K562 (cell line): Measurements from ENCODE around the gene PPM1N. TPM values are rescaled to one million over a fixed set of nuclear protein-coding genes. Genes with fewer than 3 reads are reported as not detected.

Source experiments
- CBX2 ChIP-seq: fragments of 200-600 bp; sonication (generic); IDR thresholded peaks from one replicate; pipeline ENCODE4 v1.6.1; 2012; ENCODE audit warnings: mild to moderate bottlenecking, low read length, inconsistent platforms; ENCODE audit not compliant: insufficient read depth, poor library complexity, severe bottlenecking
- CHD4 ChIP-seq: fragments of 200-600 bp; sonication (generic); IDR thresholded peaks from 3 replicates; pipeline ENCODE4 v1.6.1; 2012; ENCODE audit warnings: low read depth, mild to moderate bottlenecking, mixed read lengths, low read length, inconsistent platforms; ENCODE audit not compliant: insufficient read depth, insufficient replicate concordance, poor library complexity, severe bottlenecking
- GATA2 ChIP-seq: sonication (generic); formaldehyde crosslinking; IDR thresholded peaks from 2 replicates; pipeline ENCODE4 v1.4.0; 2020; ENCODE audit warnings: mild to moderate bottlenecking, missing genetic modification reagents
- HNRNPH1 ChIP-seq: fragments of 200-400 bp; formaldehyde crosslinking; optimal IDR thresholded peaks from 2 replicates; pipeline ENCODE3; 2017; ENCODE audit warnings: low read depth, mild to moderate bottlenecking, low read length, moderate library complexity
- KLF13 ChIP-seq: fragments of 450-650 bp; IDR thresholded peaks from 2 replicates; pipeline ENCODE4 v1.6.1; 2016; ENCODE audit warnings: missing genetic modification characterization, low read depth, mild to moderate bottlenecking, missing compliant biosample characterization, moderate library complexity, borderline replicate concordance
- MAFK ChIP-seq: IDR thresholded peaks from 2 replicates; pipeline ENCODE4 v1.6.1; 2011; ENCODE audit warnings: low read length, improper control_type of control experiment
- NR2C1 ChIP-seq, 2 experiments: fragments of 450-650 bp; IDR thresholded peaks; 2 replicates each; pipeline ENCODE4 v1.6.1; 2017; ENCODE audit warnings: mild to moderate bottlenecking in 2 of 2, antibody characterized with exemption in 1 of 2, inconsistent platforms in 1 of 2, missing compliant biosample characterization in 1 of 2, missing genetic modification characterization in 1 of 2
- NR4A1 ChIP-seq, 2 experiments: fragments of 250-450 bp in 1 of 2; fragments of 450-650 bp in 1 of 2; sonication (Bioruptor Pico) in 1 of 2; IDR thresholded peaks; 2 replicates each; pipeline versions ENCODE4 v1.4.0 to v1.6.1; 2016 to 2020; ENCODE audit warnings: mild to moderate bottlenecking in 2 of 2, missing compliant biosample characterization in 1 of 2, missing genetic modification characterization in 1 of 2, moderate library complexity in 1 of 2
- POLR2H ChIP-seq: IDR thresholded peaks from 2 replicates; pipeline ENCODE4 v1.6.1; 2016; ENCODE audit warnings: missing genetic modification characterization, low read depth, mild to moderate bottlenecking, control low read depth, missing compliant biosample characterization, moderate library complexity
- RHOXF2B ChIP-seq: fragments of 250-450 bp; sonication (Bioruptor Pico); conservative IDR thresholded peaks from 2 replicates; pipeline ENCODE4 v1.5.1; 2021
- TAF1 ChIP-seq: IDR thresholded peaks from 2 replicates; pipeline ENCODE4 v1.6.1; 2011; ENCODE audit warnings: mild to moderate bottlenecking, low read length, moderate library complexity; ENCODE audit not compliant: insufficient read depth, control insufficient read depth, severe bottlenecking; ENCODE audit errors: extremely low read depth
- TEAD1 ChIP-seq, 2 experiments: fragments of 450-650 bp in 1 of 2; sonication (generic) in 1 of 2; formaldehyde crosslinking; IDR thresholded peaks; 2 replicates each; pipeline versions ENCODE4 v1.4.0 to v1.8.0; 2020 to 2022; ENCODE audit warnings: mild to moderate bottlenecking in 2 of 2, missing genetic modification reagents in 1 of 2
- TRIM28 ChIP-seq: fragments of 450-650 bp; IDR thresholded peaks from 2 replicates; pipeline ENCODE4 v1.6.1; 2017
- U2AF1 ChIP-seq: fragments of 200-400 bp; formaldehyde crosslinking; optimal IDR thresholded peaks from 2 replicates; pipeline ENCODE3; 2017; ENCODE audit warnings: mild to moderate bottlenecking, low read depth, low read length, moderate library complexity
- ZNF589 ChIP-seq: fragments of 200-800 bp; sonication (Bioruptor generic); IDR thresholded peaks from 2 replicates; pipeline ENCODE4 v1.6.1; 2016; ENCODE audit warnings: low read depth, missing genetic modification characterization, missing compliant biosample characterization
- ZNF830 ChIP-seq: fragments of 250-450 bp; sonication (Bioruptor Pico); IDR thresholded peaks from 2 replicates; pipeline ENCODE4 v1.5.0; 2021; ENCODE audit warnings: mild to moderate bottlenecking
- polyA plus RNA-seq, 8 experiments: library from polyadenylated mRNA; depleted of rRNA in 4 of 8; stranded (reverse) in 5 of 8; unstranded in 3 of 8; fragments of >200 nt; fragmentation: Nextera tagmentation in 2 of 8; fragmentation: Illumina TruSeq in 1 of 8; extraction: Ambion mirVana in 2 of 8; extraction: Trizol in 1 of 8; gene quantifications; 2 replicates each; pipeline versions ENCODE4 v1.2.1 to v1.2.3, GENCODE V29; 2011 to 2014; ENCODE audit warnings: inconsistent platforms in 1 of 8, missing spikeins in 1 of 8
- total RNA-seq, 7 experiments: library from RNA; depleted of rRNA in 6 of 7; stranded (reverse); fragments of >200 nt in 6 of 7; fragmentation: Illumina TruSeq in 2 of 7; extraction: Trizol in 2 of 7; gene quantifications; 2 replicates each; pipeline versions ENCODE4 v1.2.1 to v1.2.3, GENCODE V29; 2011 to 2021; ENCODE audit warnings: low replicate concordance in 1 of 7
- TF ChIP-seq, protein P1 (sequence below): sonication (generic); formaldehyde crosslinking; IDR thresholded peaks from 2 replicates; pipeline ENCODE4 v1.8.0; 2022; ENCODE audit warnings: missing genetic modification reagents, mild to moderate bottlenecking, borderline replicate concordance
- TF ChIP-seq, protein P2 (sequence below), 2 experiments: fragments of 250-450 bp in 1 of 2; fragments of 450-650 bp in 1 of 2; sonication (Bioruptor Pico) in 1 of 2; IDR thresholded peaks; 2 replicates each; pipeline versions ENCODE4 v1.6.1 to v1.8.0; 2016 to 2021; ENCODE audit warnings: mild to moderate bottlenecking in 2 of 2, moderate library complexity in 2 of 2, missing compliant biosample characterization in 1 of 2, missing genetic modification characterization in 1 of 2
- TF ChIP-seq, protein P3 (sequence below): fragments of 250-450 bp; sonication (Bioruptor Pico); IDR thresholded peaks from 2 replicates; pipeline ENCODE4 v1.5.0; 2020; ENCODE audit warnings: mild to moderate bottlenecking
- TF ChIP-seq, protein P4 (sequence below): fragments of 250-450 bp; sonication (Bioruptor Pico); IDR thresholded peaks from 2 replicates; pipeline ENCODE4 v1.5.0; 2021

Gene PPM1N
- total and polyA plus RNA-seq, 9 of the 15 experiments (the other 6 are each of a cell fraction or from before 2014, with no cell fraction given), result 4.5 to 15.6 (median 8.7) TPM

DNA sequence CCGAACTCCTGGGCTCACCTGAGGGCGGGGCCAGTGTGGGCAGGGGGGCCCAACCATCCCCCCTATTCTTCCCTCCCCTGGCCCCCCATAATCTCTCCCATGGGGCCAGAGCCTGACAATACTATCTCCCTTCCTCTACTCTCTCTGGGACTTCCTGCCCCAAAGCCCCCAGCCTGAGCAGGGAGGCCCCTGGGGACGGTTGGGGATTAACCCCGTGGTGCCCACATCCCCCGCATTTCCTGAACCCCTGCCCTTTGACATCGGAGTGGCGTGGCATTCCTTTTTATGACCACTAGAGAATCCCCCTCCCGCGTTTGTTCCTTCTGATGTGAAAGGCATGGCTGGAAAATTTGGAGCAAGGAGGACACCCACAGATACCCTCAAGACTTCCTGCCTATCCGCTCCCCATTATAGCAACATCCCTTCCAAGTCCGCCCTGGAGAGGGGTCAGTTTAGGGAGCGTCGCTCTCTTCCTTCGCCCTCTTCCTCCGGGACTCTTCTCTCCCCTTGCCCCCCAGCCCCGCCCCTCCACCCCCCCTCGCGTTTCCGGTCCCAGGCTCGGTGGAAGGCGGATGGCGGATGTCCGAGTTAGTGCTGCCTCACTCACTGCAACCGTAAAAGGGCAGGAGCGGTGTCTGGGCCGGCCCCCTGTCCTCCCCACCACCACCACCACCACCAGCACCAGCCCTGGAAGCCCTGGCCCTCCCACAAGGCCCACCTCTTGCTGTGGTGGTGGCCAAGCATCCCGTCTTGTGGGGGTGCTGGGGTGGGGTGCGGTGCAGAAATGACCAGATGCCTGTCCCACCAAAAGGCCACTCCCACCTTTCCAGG is 10.8 kb downstream of the PPM1N start (continued):
- peak; percentile 31 for TF ChIP-seq TAF1
- no peak for TF ChIP-seq HNRNPH1
- TF ChIP-seq, protein P1, sequence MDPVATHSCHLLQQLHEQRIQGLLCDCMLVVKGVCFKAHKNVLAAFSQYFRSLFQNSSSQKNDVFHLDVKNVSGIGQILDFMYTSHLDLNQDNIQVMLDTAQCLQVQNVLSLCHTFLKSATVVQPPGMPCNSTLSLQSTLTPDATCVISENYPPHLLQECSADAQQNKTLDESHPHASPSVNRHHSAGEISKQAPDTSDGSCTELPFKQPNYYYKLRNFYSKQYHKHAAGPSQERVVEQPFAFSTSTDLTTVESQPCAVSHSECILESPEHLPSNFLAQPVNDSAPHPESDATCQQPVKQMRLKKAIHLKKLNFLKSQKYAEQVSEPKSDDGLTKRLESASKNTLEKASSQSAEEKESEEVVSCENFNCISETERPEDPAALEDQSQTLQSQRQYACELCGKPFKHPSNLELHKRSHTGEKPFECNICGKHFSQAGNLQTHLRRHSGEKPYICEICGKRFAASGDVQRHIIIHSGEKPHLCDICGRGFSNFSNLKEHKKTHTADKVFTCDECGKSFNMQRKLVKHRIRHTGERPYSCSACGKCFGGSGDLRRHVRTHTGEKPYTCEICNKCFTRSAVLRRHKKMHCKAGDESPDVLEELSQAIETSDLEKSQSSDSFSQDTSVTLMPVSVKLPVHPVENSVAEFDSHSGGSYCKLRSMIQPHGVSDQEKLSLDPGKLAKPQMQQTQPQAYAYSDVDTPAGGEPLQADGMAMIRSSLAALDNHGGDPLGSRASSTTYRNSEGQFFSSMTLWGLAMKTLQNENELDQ (CRISPR knock-in tag), result no peak
- no peak for TF ChIP-seq CBX2
- 0 out of 2 replicates have a peak, but pooled peaks have one; percentile 75 for TF ChIP-seq ZNF830 (CRISPR knock-in tag)
- no peak for TF ChIP-seq NR4A1 (CRISPR knock-in tag; IDR thresholded peaks at IDR 0.05)
- TF ChIP-seq NR4A1 (tag; IDR thresholded peaks at IDR 0.05), result no peak
- TF ChIP-seq RHOXF2B, result no peak
- TF ChIP-seq TEAD1 (CRISPR knock-in tag; IDR thresholded peaks at IDR 0.05), result no peak
- no peak for TF ChIP-seq KLF13 (tag)
- TF ChIP-seq NR2C1 (IDR thresholded peaks at IDR 0.05), result peak; percentile 88
- TF ChIP-seq NR2C1 (tag; IDR thresholded peaks at IDR 0.05), result peak; percentile 84
- TF ChIP-seq, protein P2, sequence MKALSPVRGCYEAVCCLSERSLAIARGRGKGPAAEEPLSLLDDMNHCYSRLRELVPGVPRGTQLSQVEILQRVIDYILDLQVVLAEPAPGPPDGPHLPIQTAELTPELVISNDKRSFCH (CRISPR knock-in tag; IDR thresholded peaks at IDR 0.05), result no peak
- TF ChIP-seq, protein P2 (tag; IDR thresholded peaks at IDR 0.05), result 0 out of 2 replicates have a peak, but pooled peaks have one; percentile 36
- no peak for TF ChIP-seq TRIM28
- TF ChIP-seq MAFK, result no peak
- TF ChIP-seq, protein P3, sequence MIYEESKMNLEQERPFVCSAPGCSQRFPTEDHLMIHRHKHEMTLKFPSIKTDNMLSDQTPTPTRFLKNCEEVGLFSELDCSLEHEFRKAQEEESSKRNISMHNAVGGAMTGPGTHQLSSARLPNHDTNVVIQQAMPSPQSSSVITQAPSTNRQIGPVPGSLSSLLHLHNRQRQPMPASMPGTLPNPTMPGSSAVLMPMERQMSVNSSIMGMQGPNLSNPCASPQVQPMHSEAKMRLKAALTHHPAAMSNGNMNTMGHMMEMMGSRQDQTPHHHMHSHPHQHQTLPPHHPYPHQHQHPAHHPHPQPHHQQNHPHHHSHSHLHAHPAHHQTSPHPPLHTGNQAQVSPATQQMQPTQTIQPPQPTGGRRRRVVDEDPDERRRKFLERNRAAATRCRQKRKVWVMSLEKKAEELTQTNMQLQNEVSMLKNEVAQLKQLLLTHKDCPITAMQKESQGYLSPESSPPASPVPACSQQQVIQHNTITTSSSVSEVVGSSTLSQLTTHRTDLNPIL (CRISPR knock-in tag), result no peak
- TF ChIP-seq U2AF1, result no peak
- peak; percentile 83 for TF ChIP-seq ZNF589 (CRISPR knock-in tag)
- TF ChIP-seq CHD4, result no peak
- peak; percentile 58 for TF ChIP-seq POLR2H (tag)
- no peak for TF ChIP-seq GATA2 (CRISPR knock-in tag)
- TF ChIP-seq, protein P4, sequence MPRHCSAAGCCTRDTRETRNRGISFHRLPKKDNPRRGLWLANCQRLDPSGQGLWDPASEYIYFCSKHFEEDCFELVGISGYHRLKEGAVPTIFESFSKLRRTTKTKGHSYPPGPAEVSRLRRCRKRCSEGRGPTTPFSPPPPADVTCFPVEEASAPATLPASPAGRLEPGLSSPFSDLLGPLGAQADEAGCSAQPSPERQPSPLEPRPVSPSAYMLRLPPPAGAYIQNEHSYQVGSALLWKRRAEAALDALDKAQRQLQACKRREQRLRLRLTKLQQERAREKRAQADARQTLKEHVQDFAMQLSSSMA (CRISPR knock-in tag), result no peak
